Non-pigmented ciliary epithelial cell (primary cell): Measurements from ENCODE around the gene UACA.

Source experiments
- DNase-seq: peaks from one replicate; pipeline ENCODE4 v3.0.0-alpha.2; 2010; ENCODE audit warnings: low read depth

The UACA gene

DNA sequence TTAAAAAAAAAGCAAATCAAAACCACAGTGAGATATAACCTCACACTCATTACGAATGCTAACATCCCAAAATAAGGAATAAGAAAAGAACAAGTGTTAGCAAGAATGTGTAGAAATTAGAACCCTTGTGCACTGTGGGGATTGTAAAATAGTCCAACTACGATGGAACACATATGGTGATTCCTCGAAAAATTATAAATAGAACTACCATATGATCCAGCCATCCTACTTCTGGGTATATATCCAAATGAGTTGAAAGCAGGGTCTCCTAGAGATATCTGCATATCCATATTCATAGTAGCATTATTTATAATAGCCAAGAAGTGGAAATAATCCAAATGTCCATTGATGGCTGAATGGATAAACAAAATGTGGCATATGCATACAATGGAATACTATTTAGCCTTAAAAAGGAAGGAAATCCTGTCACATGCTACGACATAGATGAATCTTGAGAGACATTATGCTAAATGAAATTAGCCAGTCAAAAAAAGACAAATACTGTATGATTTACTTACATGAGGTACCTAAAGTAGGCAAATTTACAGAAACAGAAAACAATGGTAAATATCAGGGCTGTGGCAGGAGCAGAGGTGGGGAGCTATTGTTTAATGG, 55.6 kb downstream of the UACA start:
- DNase-seq, result no peak

- DNase-seq, result no peak
Measured at GRCh38 chr15:70704731-70705130, 58.6 kb downstream of the UACA start.

DNA sequence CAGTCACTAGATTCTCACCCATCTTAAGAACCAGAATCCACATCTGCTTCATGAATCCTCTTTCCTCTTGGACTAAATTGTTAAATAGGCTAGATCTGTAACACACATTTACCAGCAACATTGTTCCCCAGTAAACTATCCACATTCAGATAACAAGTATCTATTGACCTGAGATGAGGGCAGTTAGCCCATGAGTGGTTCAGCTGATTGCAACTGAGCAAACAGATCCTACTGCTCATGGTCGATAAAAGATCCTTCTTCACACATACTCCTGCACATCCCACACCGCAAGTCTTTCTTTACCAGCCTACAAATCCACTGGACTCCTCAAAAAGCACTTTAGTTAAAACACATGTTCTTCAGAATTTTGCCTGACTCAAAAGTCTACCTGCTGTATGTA, 59.2 kb downstream of the UACA start:
- DNase-seq, result no peak

- no peak for DNase-seq
Measured at GRCh38 chr15:70703096-70703878, 60.1 kb downstream of the UACA start.

GRCh38 chr15:70702584-70702983, 60.8 kb downstream of the UACA start:
- DNase-seq, result no peak

DNA sequence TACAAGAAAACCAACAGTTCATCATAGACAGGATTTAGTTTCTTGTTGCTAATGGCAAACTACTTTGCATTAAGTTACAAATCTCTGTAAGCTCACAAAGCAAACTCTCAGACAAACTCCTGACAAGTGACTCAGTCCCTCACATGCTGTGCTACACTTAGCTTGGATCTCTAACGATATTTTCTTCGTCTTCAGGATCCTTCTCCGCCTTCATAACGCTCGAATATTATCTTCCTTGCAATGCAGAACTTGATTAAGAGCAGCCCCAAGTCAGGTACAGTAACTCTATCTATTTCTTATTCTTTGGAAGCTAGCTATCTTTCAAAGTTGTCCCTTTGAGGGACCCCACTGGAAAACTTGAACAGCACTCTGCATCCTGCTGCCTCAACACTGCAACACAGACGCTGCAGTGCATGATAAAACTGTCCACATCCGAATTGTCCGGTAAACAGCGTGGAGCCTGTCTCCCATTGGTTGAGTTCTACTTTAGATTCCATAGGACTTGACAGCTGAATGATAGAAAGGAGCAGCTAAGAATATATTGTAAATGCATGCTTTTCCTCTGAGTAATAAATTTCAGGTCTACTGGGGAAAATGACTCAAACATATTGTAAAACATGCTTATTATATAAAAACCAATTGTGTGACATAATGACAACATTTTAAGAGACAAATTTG, 61.3 kb downstream of the UACA start:
- no peak for DNase-seq

- DNase-seq, result no peak
Measured at GRCh38 chr15:70701171-70701570, 62.2 kb downstream of the UACA start.

DNA sequence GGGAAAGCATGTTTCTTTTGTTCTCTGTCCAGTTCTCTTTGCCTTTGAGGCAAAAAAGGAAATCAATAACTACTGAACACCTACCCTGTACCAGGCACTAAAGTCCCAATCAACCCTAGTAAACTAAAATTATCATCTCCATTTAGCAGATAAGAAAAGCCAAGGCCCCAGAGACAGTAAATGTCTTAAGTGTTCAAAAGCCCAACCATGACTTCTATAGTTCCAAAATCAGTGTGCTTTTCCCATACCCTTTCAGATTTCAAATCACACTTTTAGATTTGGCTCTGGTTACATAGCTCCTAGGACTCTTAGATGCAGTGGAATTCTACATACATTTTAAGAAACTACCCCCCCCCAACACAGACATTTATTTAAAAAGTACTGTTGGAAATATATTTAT, 63.5 kb downstream of the UACA start:
- DNase-seq, result no peak

DNA sequence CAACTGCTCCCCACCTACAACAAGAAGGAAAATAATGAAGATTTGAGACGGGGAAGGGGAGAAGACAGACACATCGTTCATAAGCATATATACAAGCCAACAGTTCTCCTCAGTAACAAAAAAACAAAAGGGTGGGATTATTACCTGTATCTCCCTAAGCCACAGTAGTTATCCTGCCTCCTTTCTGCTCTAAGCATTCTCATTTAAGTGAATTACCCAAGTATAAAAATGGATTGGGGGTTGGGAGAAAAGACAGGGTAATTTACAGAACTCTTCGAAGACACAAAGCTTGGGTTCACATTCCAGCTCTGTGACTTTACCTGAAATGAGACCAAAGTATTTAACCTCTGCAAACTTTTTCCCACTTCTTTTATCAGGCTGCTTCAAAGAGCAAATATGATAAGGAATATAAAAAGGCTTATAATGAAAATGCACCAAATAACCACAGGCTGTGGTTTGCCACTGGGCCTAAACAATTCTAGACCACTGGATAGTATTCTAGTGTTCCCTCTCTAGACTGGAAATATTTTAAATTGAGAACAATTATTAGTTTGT, 64.4 kb downstream of the UACA start:
- DNase-seq, result no peak

- DNase-seq, result no peak
Measured at GRCh38 chr15:70698426-70698825, 64.9 kb downstream of the UACA start.

- DNase-seq, result no peak
Measured at GRCh38 chr15:70690491-70691276, 72.7 kb downstream of the UACA start.

GRCh38 chr15:70690021-70690420, 73.3 kb downstream of the UACA start:
- DNase-seq, result no peak

- no peak for DNase-seq
Measured at GRCh38 chr15:70687482-70687881, 75.9 kb downstream of the UACA start.

GRCh38 chr15:70680817-70681216, 82.5 kb downstream of the UACA start:
- DNase-seq, result no peak

DNA sequence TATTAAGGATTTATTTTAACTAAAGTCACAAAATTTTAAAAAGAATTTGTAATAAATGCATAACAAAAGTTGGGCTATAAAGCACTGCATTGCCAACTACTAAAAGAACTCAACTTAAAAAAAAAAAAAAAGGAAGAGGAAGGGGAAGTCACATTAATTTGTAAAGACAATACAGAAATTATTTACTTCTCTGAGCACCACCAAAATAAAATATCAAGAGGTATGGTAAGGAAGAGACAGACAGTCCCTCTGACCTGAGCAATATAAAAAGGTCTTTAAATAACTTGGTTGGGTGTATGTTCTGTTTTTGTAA, 83.5 kb downstream of the UACA start:
- no peak for DNase-seq

GRCh38 chr15:70672081-70672480, 91.3 kb downstream of the UACA start:
- no peak for DNase-seq

- DNase-seq, result no peak
Measured at GRCh38 chr15:70670680-70671079, 92.7 kb downstream of the UACA start.

GRCh38 chr15:70669966-70670658, 93.2 kb downstream of the UACA start:
- no peak for DNase-seq

GRCh38 chr15:70669006-70669602, 94.3 kb downstream of the UACA start:
- DNase-seq, result no peak

GRCh38 chr15:70665599-70665998, 97.8 kb downstream of the UACA start:
- DNase-seq, result no peak

- DNase-seq, result no peak
Measured at GRCh38 chr15:70664494-70664893, 98.9 kb downstream of the UACA start.
